Astrocyte (in vitro differentiated cells and primary cell): ENCODE results near the gene GET4. TPM values are rescaled to one million over a fixed set of nuclear protein-coding genes. Genes with fewer than 3 reads are reported as not detected.

Experiments
- DNase-seq: peaks from one replicate; pipeline ENCODE4 v3.0.0-alpha.2; 2010; ENCODE audit warnings: low read depth
- FAIRE-seq: peaks from 2 replicates; lab custom pipeline; 2011; peaks lifted over from hg19 to GRCh38; lab: Jason Lieb, UNC
- H2AFZ ChIP-seq: 2 replicates; pipeline ENCODE4 v1.6.0; 2012; ENCODE audit warnings: low read depth, low read length, inconsistent platforms
- H3K27ac ChIP-seq: 2 replicates; pipeline ENCODE4 v1.5.1; 2011; ENCODE audit warnings: low read depth, low read length, inconsistent platforms
- H3K27me3 ChIP-seq: 2 replicates; pipeline ENCODE4 v1.6.0; 2011; ENCODE audit warnings: low read length, inconsistent platforms; ENCODE audit not compliant: insufficient read depth
- H3K36me3 ChIP-seq: 2 replicates; pipeline ENCODE4 v1.5.1; 2011; ENCODE audit warnings: low read length, inconsistent platforms; ENCODE audit not compliant: insufficient read depth
- H3K4me1 ChIP-seq: 2 replicates; pipeline ENCODE4 v1.5.1; 2011; ENCODE audit warnings: low read length, inconsistent platforms; ENCODE audit not compliant: insufficient read depth
- H3K4me2 ChIP-seq: 2 replicates; pipeline ENCODE4 v1.6.0; 2012; ENCODE audit warnings: low read length, inconsistent platforms
- H3K4me3 ChIP-seq: 2 replicates; pipeline ENCODE4 v1.5.1; 2011; ENCODE audit warnings: low read depth, mild to moderate bottlenecking, low read length, inconsistent platforms; ENCODE audit not compliant: insufficient read depth
- H3K79me2 ChIP-seq: 2 replicates; pipeline ENCODE4 v1.6.0; 2012; ENCODE audit warnings: mild to moderate bottlenecking, low read length, inconsistent platforms; ENCODE audit not compliant: insufficient read depth
- H3K9ac ChIP-seq: 2 replicates; pipeline ENCODE4 v1.6.0; 2012; ENCODE audit warnings: mild to moderate bottlenecking, low read length, inconsistent platforms
- H3K9me3 ChIP-seq: 2 replicates; pipeline ENCODE4 v1.5.1; 2012; ENCODE audit warnings: low read depth, mild to moderate bottlenecking, low read length, inconsistent platforms; ENCODE audit not compliant: insufficient read depth
- H4K20me1 ChIP-seq: 2 replicates; pipeline ENCODE4 v1.6.0; 2012; ENCODE audit warnings: low read length, inconsistent platforms; ENCODE audit not compliant: insufficient read depth
- H3K27ac Mint-ChIP-seq: one replicate; pipeline ENCODE4 v1.8.0; 2021; ENCODE audit warnings: mild to moderate bottlenecking, mixed read lengths; ENCODE audit not compliant: unreplicated experiment
- H3K27me3 Mint-ChIP-seq: one replicate; pipeline ENCODE4 v1.8.0; 2021; ENCODE audit warnings: low read depth, mixed read lengths; ENCODE audit not compliant: unreplicated experiment
- H3K36me3 Mint-ChIP-seq: one replicate; pipeline ENCODE4 v1.8.0; 2021; ENCODE audit warnings: low read depth, mixed read lengths; ENCODE audit not compliant: unreplicated experiment
- H3K4me1 Mint-ChIP-seq: one replicate; pipeline ENCODE4 v1.8.0; 2021; ENCODE audit warnings: low read depth, mixed read lengths; ENCODE audit not compliant: unreplicated experiment
- H3K4me3 Mint-ChIP-seq: one replicate; pipeline ENCODE4 v1.8.0; 2021; ENCODE audit warnings: mild to moderate bottlenecking, moderate library complexity, mixed read lengths; ENCODE audit not compliant: unreplicated experiment
- H3K9me3 Mint-ChIP-seq: one replicate; pipeline ENCODE4 v1.8.0; 2021; ENCODE audit warnings: mild to moderate bottlenecking, mixed read lengths; ENCODE audit not compliant: unreplicated experiment
- EZH2 ChIP-seq: IDR thresholded peaks from 2 replicates; pipeline ENCODE4 v1.6.1; 2012; ENCODE audit warnings: mild to moderate bottlenecking, low read length, inconsistent platforms; ENCODE audit not compliant: insufficient read depth
- total RNA-seq: library from RNA; stranded (reverse); gene quantifications from 2 replicates; pipeline ENCODE4 v1.2.1, GENCODE V29; 2021
- TF ChIP-seq, protein P1 (sequence below): IDR thresholded peaks from 2 replicates; pipeline ENCODE4 v1.5.1; 2011; ENCODE audit warnings: low read depth, mild to moderate bottlenecking, inconsistent platforms, low read length, moderate library complexity; ENCODE audit not compliant: insufficient read depth

The GET4 gene
- total RNA-seq, 1 donor from 2014 or later = 43.0 TPM

DNA sequence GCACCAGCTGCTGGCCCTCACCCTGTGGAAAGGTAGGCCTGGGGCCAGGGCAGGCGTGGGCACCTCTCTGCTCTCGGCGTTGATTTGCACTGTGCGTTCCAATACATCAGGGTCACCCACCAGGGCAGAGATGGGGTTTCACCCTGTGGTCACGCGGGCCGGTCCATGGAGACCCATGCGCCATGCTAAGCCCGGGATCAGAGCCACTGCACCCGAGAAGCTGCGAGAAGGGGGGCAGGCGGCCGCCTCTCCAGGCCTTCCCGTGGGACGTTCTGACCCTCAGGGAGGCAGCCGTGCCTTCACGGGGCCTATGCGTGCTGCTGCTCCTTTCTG is 11.1 kb downstream of the GET4 start:
- H3K4me3 ChIP-seq = no peak overlapping the region
- H3K27me3 Mint-ChIP-seq = no peaks in the 10 kb centered on the region
- no peaks in the 10 kb centered on the region for H3K9me3 Mint-ChIP-seq
- H3K36me3 Mint-ChIP-seq = peaks cover 10% of the 10 kb centered on the region
- H3K36me3 ChIP-seq = no peaks in the 10 kb centered on the region
- TF ChIP-seq, protein P1, sequence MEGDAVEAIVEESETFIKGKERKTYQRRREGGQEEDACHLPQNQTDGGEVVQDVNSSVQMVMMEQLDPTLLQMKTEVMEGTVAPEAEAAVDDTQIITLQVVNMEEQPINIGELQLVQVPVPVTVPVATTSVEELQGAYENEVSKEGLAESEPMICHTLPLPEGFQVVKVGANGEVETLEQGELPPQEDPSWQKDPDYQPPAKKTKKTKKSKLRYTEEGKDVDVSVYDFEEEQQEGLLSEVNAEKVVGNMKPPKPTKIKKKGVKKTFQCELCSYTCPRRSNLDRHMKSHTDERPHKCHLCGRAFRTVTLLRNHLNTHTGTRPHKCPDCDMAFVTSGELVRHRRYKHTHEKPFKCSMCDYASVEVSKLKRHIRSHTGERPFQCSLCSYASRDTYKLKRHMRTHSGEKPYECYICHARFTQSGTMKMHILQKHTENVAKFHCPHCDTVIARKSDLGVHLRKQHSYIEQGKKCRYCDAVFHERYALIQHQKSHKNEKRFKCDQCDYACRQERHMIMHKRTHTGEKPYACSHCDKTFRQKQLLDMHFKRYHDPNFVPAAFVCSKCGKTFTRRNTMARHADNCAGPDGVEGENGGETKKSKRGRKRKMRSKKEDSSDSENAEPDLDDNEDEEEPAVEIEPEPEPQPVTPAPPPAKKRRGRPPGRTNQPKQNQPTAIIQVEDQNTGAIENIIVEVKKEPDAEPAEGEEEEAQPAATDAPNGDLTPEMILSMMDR = no peak
- TF ChIP-seq EZH2 = no peak
- H3K9ac ChIP-seq = no peak overlapping the region
- H3K4me2 ChIP-seq = no peak overlapping the region
- no peak overlapping the region for H3K27ac ChIP-seq
- no peaks in the 10 kb centered on the region for H3K4me1 ChIP-seq
- FAIRE-seq (no peak), DNase-seq (no peak)
- H3K27ac Mint-ChIP-seq = no peak overlapping the region
- H3K79me2 ChIP-seq = peaks cover 61% of the 10 kb centered on the region
- H3K4me1 Mint-ChIP-seq = peaks cover 5% of the 10 kb centered on the region
- H3K27me3 ChIP-seq = no peaks in the 10 kb centered on the region
- peaks cover 75% of the 10 kb centered on the region for H4K20me1 ChIP-seq
- H3K4me3 Mint-ChIP-seq = no peak overlapping the region
- no peak overlapping the region for H2AFZ ChIP-seq
- H3K9me3 ChIP-seq = no peaks in the 10 kb centered on the region

DNA sequence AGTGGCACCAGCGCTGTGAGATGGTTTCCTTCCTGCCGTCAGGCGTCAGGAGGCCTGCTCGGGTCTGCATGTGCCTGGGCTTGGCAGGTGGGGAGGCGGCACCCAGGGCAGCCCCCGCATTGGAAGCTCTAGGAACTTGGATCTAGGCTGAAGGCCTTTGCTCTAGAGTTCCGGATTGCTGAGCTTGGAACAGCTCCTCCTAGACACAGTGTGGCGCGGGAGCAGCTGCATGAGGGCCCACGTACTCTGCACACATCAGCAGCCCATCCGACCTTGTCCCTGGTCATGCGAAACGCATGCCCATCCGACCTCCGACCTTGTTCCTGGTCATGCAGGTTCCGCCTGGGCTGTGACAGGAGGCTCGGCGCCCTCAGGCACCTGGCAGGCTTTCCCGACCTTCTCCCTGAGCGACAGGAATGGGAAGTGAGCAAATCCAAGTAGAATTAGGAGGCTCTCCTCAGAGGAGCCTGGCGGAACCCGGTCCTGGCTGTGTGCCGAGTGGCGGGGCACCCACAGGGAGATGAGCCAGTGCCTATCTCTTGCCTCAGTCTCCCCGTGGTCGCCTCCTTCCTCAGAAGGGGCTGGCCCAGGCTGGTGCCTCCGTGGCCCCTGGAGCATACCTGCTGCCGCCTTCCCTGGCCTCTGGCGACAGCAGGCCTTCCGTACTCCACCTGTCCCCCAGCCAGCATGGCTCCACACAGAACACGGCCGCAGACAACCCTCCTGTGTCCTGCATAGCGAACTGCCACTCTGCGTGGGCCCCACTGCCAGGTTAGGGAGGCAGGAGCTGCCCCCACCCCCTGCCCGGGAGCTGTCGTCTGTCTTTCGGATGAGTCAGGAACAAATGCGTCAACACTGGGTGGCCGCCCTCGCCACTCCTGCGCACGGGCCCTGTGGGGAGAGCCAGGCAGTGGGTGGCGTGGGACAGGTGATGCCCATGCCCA is 12.0 kb downstream of the GET4 start:
- Histone ChIP-seq H3K4me3 (no peak overlapping the region), H3K27me3 (no peaks in the 10 kb centered on the region), H3K27ac (no peak overlapping the region), H2AFZ (no peak overlapping the region), H4K20me1 (peaks cover 73% of the 10 kb centered on the region), H3K9ac (no peak overlapping the region), H3K4me1 (no peaks in the 10 kb centered on the region), H3K79me2 (peaks cover 52% of the 10 kb centered on the region), H3K9me3 (no peaks in the 10 kb centered on the region), H3K4me2 (no peak overlapping the region), H3K36me3 (no peaks in the 10 kb centered on the region)
- Mint-ChIP-seq H3K4me1 (peaks cover 2% of the 10 kb centered on the region), H3K9me3 (no peaks in the 10 kb centered on the region), H3K27me3 (no peaks in the 10 kb centered on the region), H3K27ac (no peak overlapping the region), H3K4me3 (no peak overlapping the region), H3K36me3 (peaks cover 10% of the 10 kb centered on the region)
- no peak for DNase-seq
- no peak for FAIRE-seq
- no peak for TF ChIP-seq EZH2
- TF ChIP-seq, protein P1 = no peak

DNA sequence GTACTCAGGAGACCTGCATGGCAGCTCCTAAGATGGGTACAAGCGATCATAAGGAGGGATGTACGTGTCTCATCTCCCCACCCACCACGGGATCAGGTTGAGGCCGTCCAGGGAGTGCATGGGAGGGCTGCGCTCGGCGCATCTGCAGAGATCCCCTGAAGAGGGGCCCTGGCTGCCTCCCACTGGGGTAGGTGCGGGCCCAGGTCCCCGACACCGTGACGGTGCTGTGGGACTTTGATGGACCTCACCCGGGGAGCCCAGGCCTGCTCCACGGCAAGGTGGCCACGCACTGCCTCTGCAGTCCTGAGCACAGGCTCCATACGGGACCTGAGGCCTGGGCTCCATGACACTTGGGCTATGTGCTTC is 12.7 kb downstream of the GET4 start:
- Histone ChIP-seq H3K27ac (no peak overlapping the region), H3K4me2 (no peak overlapping the region), H3K4me3 (no peak overlapping the region), H3K27me3 (no peaks in the 10 kb centered on the region), H3K9me3 (no peaks in the 10 kb centered on the region), H3K79me2 (peaks cover 45% of the 10 kb centered on the region), H4K20me1 (peaks cover 67% of the 10 kb centered on the region), H3K4me1 (no peaks in the 10 kb centered on the region), H3K36me3 (no peaks in the 10 kb centered on the region), H2AFZ (no peak overlapping the region), H3K9ac (no peak overlapping the region)
- DNase-seq (no peak), FAIRE-seq (no peak)
- H3K27ac Mint-ChIP-seq = no peak overlapping the region
- H3K36me3 Mint-ChIP-seq = peaks cover 10% of the 10 kb centered on the region
- H3K27me3 Mint-ChIP-seq = no peaks in the 10 kb centered on the region
- TF ChIP-seq, protein P1 = no peak
- no peak for TF ChIP-seq EZH2
- no peak overlapping the region for H3K4me3 Mint-ChIP-seq
- H3K9me3 Mint-ChIP-seq = no peaks in the 10 kb centered on the region
- H3K4me1 Mint-ChIP-seq = peaks cover 1% of the 10 kb centered on the region
